ENCODE measurements around the gene C2orf92. TPM values are rescaled to one million over a fixed set of nuclear protein-coding genes. Genes with fewer than 3 reads are reported as not detected.

The C2orf92 gene
- total RNA-seq, 1 experiment from 2014 or later, result 6.9 TPM

GRCh38 chr2:97737421-97738178 lies 68.1 kb downstream of the C2orf92 start:
- Mint-ChIP-seq H3K27ac (ENCODE audit: unreplicated experiment) (no peak overlapping the region), H3K4me3 (ENCODE audit: low read depth, unreplicated experiment) (no peak overlapping the region), H3K36me3 (ENCODE audit: insufficient read depth, unreplicated experiment) (no peaks in the 10 kb centered on the region), H3K27me3 (ENCODE audit: unreplicated experiment) (peaks cover 34% of the 10 kb centered on the region), H3K4me1 (ENCODE audit: low read depth, unreplicated experiment) (no peaks in the 10 kb centered on the region), H3K9me3 (ENCODE audit: low read depth, unreplicated experiment) (no peaks in the 10 kb centered on the region)
- intact Hi-C loops (cut with micrococcal nuclease; ENCODE audit: unreplicated experiment), result no loop called here
- CTCF ChIA-PET, result no interaction called here
- TF ChIP-seq, protein P1, sequence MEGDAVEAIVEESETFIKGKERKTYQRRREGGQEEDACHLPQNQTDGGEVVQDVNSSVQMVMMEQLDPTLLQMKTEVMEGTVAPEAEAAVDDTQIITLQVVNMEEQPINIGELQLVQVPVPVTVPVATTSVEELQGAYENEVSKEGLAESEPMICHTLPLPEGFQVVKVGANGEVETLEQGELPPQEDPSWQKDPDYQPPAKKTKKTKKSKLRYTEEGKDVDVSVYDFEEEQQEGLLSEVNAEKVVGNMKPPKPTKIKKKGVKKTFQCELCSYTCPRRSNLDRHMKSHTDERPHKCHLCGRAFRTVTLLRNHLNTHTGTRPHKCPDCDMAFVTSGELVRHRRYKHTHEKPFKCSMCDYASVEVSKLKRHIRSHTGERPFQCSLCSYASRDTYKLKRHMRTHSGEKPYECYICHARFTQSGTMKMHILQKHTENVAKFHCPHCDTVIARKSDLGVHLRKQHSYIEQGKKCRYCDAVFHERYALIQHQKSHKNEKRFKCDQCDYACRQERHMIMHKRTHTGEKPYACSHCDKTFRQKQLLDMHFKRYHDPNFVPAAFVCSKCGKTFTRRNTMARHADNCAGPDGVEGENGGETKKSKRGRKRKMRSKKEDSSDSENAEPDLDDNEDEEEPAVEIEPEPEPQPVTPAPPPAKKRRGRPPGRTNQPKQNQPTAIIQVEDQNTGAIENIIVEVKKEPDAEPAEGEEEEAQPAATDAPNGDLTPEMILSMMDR (IDR thresholded peaks at IDR 0.05; ENCODE audit: unreplicated experiment), result no peak
- no TSS peak for BruUV-seq (replicated peaks)
- DNase-seq, result no peak

GRCh38 chr2:97738179-97739019 lies 68.9 kb downstream of the C2orf92 start:
- no TSS peak for BruUV-seq (replicated peaks)
- Mint-ChIP-seq H3K27me3 (ENCODE audit: unreplicated experiment) (peaks cover 34% of the 10 kb centered on the region), H3K9me3 (ENCODE audit: low read depth, unreplicated experiment) (no peaks in the 10 kb centered on the region), H3K4me1 (ENCODE audit: low read depth, unreplicated experiment) (no peaks in the 10 kb centered on the region), H3K4me3 (ENCODE audit: low read depth, unreplicated experiment) (no peak overlapping the region), H3K36me3 (ENCODE audit: insufficient read depth, unreplicated experiment) (no peaks in the 10 kb centered on the region), H3K27ac (ENCODE audit: unreplicated experiment) (no peak overlapping the region)
- TF ChIP-seq, protein P1 (IDR thresholded peaks at IDR 0.05; ENCODE audit: unreplicated experiment), result no peak
- DNase-seq, result no peak
- CTCF ChIA-PET, result interaction anchor here (1.5 kb wide), 1 partner anchor 35 kb away, joined by 3 read pairs; no protein-coding TSS in a partner anchor
- intact Hi-C loops (cut with micrococcal nuclease; ENCODE audit: unreplicated experiment), result no loop called here

DNA sequence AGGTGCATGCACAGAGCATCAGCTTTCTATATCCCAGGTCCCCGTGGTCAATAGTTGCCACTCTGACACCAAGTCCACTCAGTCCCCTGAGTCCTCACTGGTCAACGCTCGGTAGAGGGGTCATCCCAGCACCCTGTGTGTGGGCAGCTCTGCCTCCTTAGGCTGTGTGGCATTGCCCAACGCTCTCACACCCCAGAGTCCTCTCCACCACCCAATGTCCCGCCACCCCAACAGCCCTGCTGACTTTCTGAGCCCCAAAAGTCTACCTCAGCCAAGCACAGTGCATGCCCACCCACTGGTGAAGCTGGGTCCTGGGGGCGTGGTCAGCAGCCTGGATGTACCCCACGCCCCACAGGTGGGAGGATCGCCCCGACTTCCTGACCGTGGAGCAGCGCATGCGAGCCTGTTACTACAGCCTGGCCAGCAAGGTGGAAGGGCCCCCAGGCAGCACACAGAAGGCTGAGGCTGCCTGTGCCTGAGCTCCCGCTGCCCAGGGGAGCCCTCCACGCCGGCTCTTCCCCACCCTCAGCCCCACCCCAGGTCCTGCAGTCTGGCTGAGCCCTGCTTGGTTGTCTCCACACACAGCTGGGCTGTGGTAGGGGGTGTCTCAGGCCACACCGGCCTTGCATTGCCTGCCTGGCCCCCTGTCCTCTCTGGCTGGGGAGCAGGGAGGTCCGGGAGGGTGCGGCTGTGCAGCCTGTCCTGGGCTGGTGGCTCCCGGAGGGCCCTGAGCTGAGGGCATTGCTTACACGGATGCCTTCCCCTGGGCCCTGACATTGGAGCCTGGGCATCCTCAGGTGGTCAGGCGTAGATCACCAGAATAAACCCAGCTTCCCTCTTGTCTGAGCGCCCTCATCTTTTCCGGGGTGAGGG lies 69.7 kb downstream of the C2orf92 start:
- no TSS peak for BruUV-seq (replicated peaks)
- Mint-ChIP-seq H3K9me3 (ENCODE audit: low read depth, unreplicated experiment) (no peaks in the 10 kb centered on the region), H3K27ac (ENCODE audit: unreplicated experiment) (no peak overlapping the region), H3K27me3 (ENCODE audit: unreplicated experiment) (peaks cover 34% of the 10 kb centered on the region), H3K36me3 (ENCODE audit: insufficient read depth, unreplicated experiment) (no peaks in the 10 kb centered on the region), H3K4me3 (ENCODE audit: low read depth, unreplicated experiment) (no peak overlapping the region), H3K4me1 (ENCODE audit: low read depth, unreplicated experiment) (no peaks in the 10 kb centered on the region)
- intact Hi-C loops (cut with micrococcal nuclease; ENCODE audit: unreplicated experiment), result no loop called here
- TF ChIP-seq, protein P1 (IDR thresholded peaks at IDR 0.05; ENCODE audit: unreplicated experiment), result no peak
- no peak for DNase-seq
- CTCF ChIA-PET, result interaction anchor here (1.5 kb wide), 1 partner anchor 36 kb away, joined by 3 read pairs; no protein-coding TSS in a partner anchor

- no peaks in the 10 kb centered on the region for H3K9me3 Mint-ChIP-seq (ENCODE audit: low read depth, unreplicated experiment)
- intact Hi-C loops (cut with micrococcal nuclease; ENCODE audit: unreplicated experiment), result no loop called here
- H3K4me1 Mint-ChIP-seq (ENCODE audit: low read depth, unreplicated experiment), result no peaks in the 10 kb centered on the region
- TF ChIP-seq, protein P1 (IDR thresholded peaks at IDR 0.05; ENCODE audit: unreplicated experiment), result no peak
- no peak for DNase-seq
- no peaks in the 10 kb centered on the region for H3K36me3 Mint-ChIP-seq (ENCODE audit: insufficient read depth, unreplicated experiment)
- peaks cover 34% of the 10 kb centered on the region for H3K27me3 Mint-ChIP-seq (ENCODE audit: unreplicated experiment)
- no peak overlapping the region for H3K27ac Mint-ChIP-seq (ENCODE audit: unreplicated experiment)
- no TSS peak for BruUV-seq (replicated peaks)
- H3K4me3 Mint-ChIP-seq (ENCODE audit: low read depth, unreplicated experiment), result no peak overlapping the region
- CTCF ChIA-PET, result interaction anchor here (1.5 kb wide), 1 partner anchor 36 kb away, joined by 3 read pairs; no protein-coding TSS in a partner anchor
These were observed 70.4 kb downstream of the C2orf92 start for GRCh38 chr2:97739893-97740245.
